Neural cell (in vitro differentiated cells): ENCODE measurements around the gene NTMT1. TPM values are rescaled to one million over a fixed set of nuclear protein-coding genes. Genes with fewer than 3 reads are reported as not detected.

ENCODE experiments used
- H2AFZ ChIP-seq: fragments of 200-600, 300-800 bp; sonication (generic), shearing (Covaris generic); 2 replicates; pipeline ENCODE4 v1.6.0; 2014; ENCODE audit warnings: low read depth, mild to moderate bottlenecking, antibody characterized with exemption, low read length, moderate library complexity
- H3F3A ChIP-seq: fragments of 200-600 bp; shearing (Covaris generic); 2 replicates; pipeline ENCODE4 v1.6.1; 2016; ENCODE audit warnings: mild to moderate bottlenecking, moderate library complexity, mixed read lengths, antibody characterized with exemption, low read length; ENCODE audit not compliant: insufficient read depth, poor library complexity, severe bottlenecking
- H3K27ac ChIP-seq: fragments of 200-600, 300-800 bp; sonication (generic), shearing (Covaris generic); 2 replicates; pipeline ENCODE4 v1.5.1; 2014; ENCODE audit warnings: mild to moderate bottlenecking, low read length, moderate library complexity
- H3K27me3 ChIP-seq: fragments of 300-800, 200-600 bp; sonication (generic), shearing (Covaris generic); 2 replicates; pipeline ENCODE4 v1.6.0; 2014; ENCODE audit warnings: mild to moderate bottlenecking, low read depth, low read length, moderate library complexity; ENCODE audit not compliant: insufficient read depth
- H3K36me3 ChIP-seq: fragments of 300-800, 200-600 bp; sonication (generic), shearing (Covaris generic); 2 replicates; pipeline ENCODE4 v1.5.1; 2014; ENCODE audit warnings: mild to moderate bottlenecking, antibody characterized with exemption, low read length, moderate library complexity; ENCODE audit not compliant: insufficient read depth
- H3K4me2 ChIP-seq: fragments of 300-800, 200-600 bp; sonication (generic), shearing (Covaris generic); 2 replicates; pipeline ENCODE4 v1.6.0; 2014; ENCODE audit warnings: mild to moderate bottlenecking, low read length
- H3K4me3 ChIP-seq: fragments of 300-800, 200-600 bp; sonication (generic), shearing (Covaris generic); 2 replicates; pipeline ENCODE4 v1.5.1; 2014; ENCODE audit warnings: mild to moderate bottlenecking, low read length, moderate library complexity
- H3K79me2 ChIP-seq: fragments of 200-600 bp; shearing (Covaris generic); replicated peaks from 2 replicates; pipeline ENCODE4 v1.6.0; 2014; ENCODE audit warnings: mild to moderate bottlenecking, low read length, moderate library complexity; ENCODE audit not compliant: insufficient read depth
- H3K9ac ChIP-seq: fragments of 300-800, 200-600 bp; sonication (generic), shearing (Covaris generic); 2 replicates; pipeline ENCODE4 v1.6.1; 2016; ENCODE audit warnings: mild to moderate bottlenecking, low read length, mixed read lengths
- H3K9me2 ChIP-seq: fragments of 200-600 bp; shearing (Covaris generic); 2 replicates; pipeline ENCODE4 v1.6.1; 2016; ENCODE audit warnings: mild to moderate bottlenecking, low read length, mixed read lengths; ENCODE audit not compliant: insufficient read depth
- H3K9me3 ChIP-seq: fragments of 200-600, 300-800 bp; sonication (generic), shearing (Covaris generic); 2 replicates; pipeline ENCODE4 v1.6.1; 2016; ENCODE audit warnings: mild to moderate bottlenecking, mixed run types, low read length, moderate library complexity, mixed read lengths
- H4K20me1 ChIP-seq: fragments of 200-600 bp; shearing (Covaris generic); 2 replicates; pipeline ENCODE4 v1.6.1; 2016; ENCODE audit warnings: mild to moderate bottlenecking, mixed run types; ENCODE audit not compliant: insufficient read depth
- CTCF ChIP-seq: fragments of 450-650 bp; IDR thresholded peaks from 2 replicates; pipeline ENCODE4 v1.5.1; 2014; ENCODE audit warnings: antibody characterized with exemption, mild to moderate bottlenecking, moderate library complexity; ENCODE audit not compliant: poor library complexity, severe bottlenecking
- EP300 ChIP-seq: fragments of 450-650 bp; conservative IDR thresholded peaks from 2 replicates; pipeline ENCODE4 v1.6.1; 2014; ENCODE audit warnings: antibody characterized with exemption, mild to moderate bottlenecking, moderate library complexity; ENCODE audit not compliant: poor library complexity, severe bottlenecking
- EZH2 ChIP-seq: fragments of 200-600, 300-800 bp; shearing (Covaris generic), sonication (generic); IDR thresholded peaks from 2 replicates; pipeline ENCODE4 v1.6.1; 2014; ENCODE audit warnings: antibody characterized with exemption, low read length, borderline replicate concordance, mild to moderate bottlenecking; ENCODE audit not compliant: insufficient read depth, poor library complexity, severe bottlenecking
- MXI1 ChIP-seq: fragments of 450-650 bp; conservative IDR thresholded peaks from 2 replicates; pipeline ENCODE4 v1.6.1; 2014; ENCODE audit warnings: antibody characterized with exemption, mild to moderate bottlenecking; ENCODE audit not compliant: poor library complexity, severe bottlenecking
- POLR2AphosphoS5 ChIP-seq: IDR thresholded peaks from 2 replicates; pipeline ENCODE4 v1.6.1; 2012
- RAD21 ChIP-seq: fragments of 450-650 bp; conservative IDR thresholded peaks from 2 replicates; pipeline ENCODE4 v1.6.1; 2014; ENCODE audit warnings: antibody characterized with exemption, mild to moderate bottlenecking, moderate library complexity
- REST ChIP-seq: IDR thresholded peaks from 2 replicates; pipeline ENCODE4 v1.6.1; 2012; ENCODE audit warnings: borderline replicate concordance
- SMC3 ChIP-seq: fragments of 450-650 bp; conservative IDR thresholded peaks from 2 replicates; pipeline ENCODE4 v1.6.1; 2014; ENCODE audit warnings: antibody characterized with exemption, mild to moderate bottlenecking, moderate library complexity; ENCODE audit not compliant: poor library complexity
- TAF1 ChIP-seq: IDR thresholded peaks from 2 replicates; pipeline ENCODE4 v1.6.1; 2012; ENCODE audit warnings: low read depth
- polyA plus RNA-seq: library from polyadenylated mRNA; depleted of rRNA; stranded (reverse); fragments of >200 nt; gene quantifications from 2 replicates; pipeline ENCODE4 v1.2.3, GENCODE V29; 2014

The NTMT1 gene
- polyA plus RNA-seq, 1 donor from 2014 or later: 35.9 TPM

GRCh38 chr9:129637102-129637501, 11.1 kb downstream of the NTMT1 start:
- Histone ChIP-seq H3K4me3 (no peak overlapping the region), H3K9me2 (no peaks in the 10 kb centered on the region), H3K9ac (no peak overlapping the region), H4K20me1 (peaks cover 15% of the 10 kb centered on the region), H3K79me2 (peaks cover 27% of the 10 kb centered on the region), H3K36me3 (no peaks in the 10 kb centered on the region), H3K9me3 (no peaks in the 10 kb centered on the region), H2AFZ (no peak overlapping the region), H3K4me2 (no peak overlapping the region), H3K27ac (no peak overlapping the region), H3F3A (no peaks in the 10 kb centered on the region), H3K27me3 (no peaks in the 10 kb centered on the region)
- TF ChIP-seq CTCF (no peak), EZH2 (no peak), POLR2AphosphoS5 (no peak), MXI1 (no peak), EP300 (no peak), REST (no peak), TAF1 (no peak), SMC3 (no peak), RAD21 (no peak)

- Histone ChIP-seq H3K79me2 (peaks cover 21% of the 10 kb centered on the region), H3K9me2 (no peaks in the 10 kb centered on the region), H3K27me3 (no peaks in the 10 kb centered on the region), H2AFZ (no peak overlapping the region), H3K4me2 (no peak overlapping the region), H3K9ac (no peak overlapping the region), H3F3A (no peaks in the 10 kb centered on the region), H3K27ac (no peak overlapping the region), H4K20me1 (peaks cover 15% of the 10 kb centered on the region), H3K9me3 (no peaks in the 10 kb centered on the region), H3K4me3 (no peak overlapping the region), H3K36me3 (no peaks in the 10 kb centered on the region)
- no peak for TF ChIP-seq RAD21
- no peak for TF ChIP-seq EP300
- TF ChIP-seq SMC3: no peak
Measured at GRCh38 chr9:129637673-129638439, 11.9 kb downstream of the NTMT1 start.
